Prostate gland (tissue), 2 donors: ENCODE measurements around the gene TMEM9B.

Source experiments
- POLR2AphosphoS5 ChIP-seq: sonication (generic); formaldehyde crosslinking; IDR thresholded peaks from one replicate; pipeline ENCODE4 v1.6.1; 2017; ENCODE audit warnings: antibody characterized with exemption
- TF ChIP-seq, protein P1 (sequence below), 4 experiments: fragments of 200-600 bp in 2 of 4; fragments of 450-650 bp in 2 of 4; sonication (generic) in 2 of 4; IDR thresholded peaks; 1 replicate in 3 of 4; 2 replicates in 1 of 4; pipeline ENCODE4 v1.5.1; 2016 to 2019; ENCODE audit warnings: antibody characterized with exemption in 4 of 4, mild to moderate bottlenecking in 2 of 4, moderate library complexity in 2 of 4

DNA sequence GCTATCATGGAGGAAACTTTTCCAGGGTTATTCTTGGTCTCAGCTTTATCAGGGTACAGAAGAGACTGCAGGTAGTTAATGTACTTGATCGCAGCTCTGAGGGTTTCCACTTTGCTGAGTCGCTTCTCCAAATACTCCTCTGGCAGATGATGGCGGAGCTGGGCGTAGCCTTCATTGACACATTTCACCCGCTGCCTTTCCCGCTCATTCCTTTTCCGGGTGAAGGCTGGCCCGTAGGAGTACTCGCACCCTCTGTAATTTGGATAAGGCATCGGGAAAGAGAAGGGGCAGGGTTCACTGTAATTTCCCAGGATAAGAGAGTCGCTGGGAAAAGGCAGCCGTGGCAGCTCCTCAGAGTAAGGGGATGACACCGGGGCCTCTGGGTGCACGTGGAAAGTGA lies 26.6 kb downstream of the TMEM9B start:
- TF ChIP-seq, protein P1, sequence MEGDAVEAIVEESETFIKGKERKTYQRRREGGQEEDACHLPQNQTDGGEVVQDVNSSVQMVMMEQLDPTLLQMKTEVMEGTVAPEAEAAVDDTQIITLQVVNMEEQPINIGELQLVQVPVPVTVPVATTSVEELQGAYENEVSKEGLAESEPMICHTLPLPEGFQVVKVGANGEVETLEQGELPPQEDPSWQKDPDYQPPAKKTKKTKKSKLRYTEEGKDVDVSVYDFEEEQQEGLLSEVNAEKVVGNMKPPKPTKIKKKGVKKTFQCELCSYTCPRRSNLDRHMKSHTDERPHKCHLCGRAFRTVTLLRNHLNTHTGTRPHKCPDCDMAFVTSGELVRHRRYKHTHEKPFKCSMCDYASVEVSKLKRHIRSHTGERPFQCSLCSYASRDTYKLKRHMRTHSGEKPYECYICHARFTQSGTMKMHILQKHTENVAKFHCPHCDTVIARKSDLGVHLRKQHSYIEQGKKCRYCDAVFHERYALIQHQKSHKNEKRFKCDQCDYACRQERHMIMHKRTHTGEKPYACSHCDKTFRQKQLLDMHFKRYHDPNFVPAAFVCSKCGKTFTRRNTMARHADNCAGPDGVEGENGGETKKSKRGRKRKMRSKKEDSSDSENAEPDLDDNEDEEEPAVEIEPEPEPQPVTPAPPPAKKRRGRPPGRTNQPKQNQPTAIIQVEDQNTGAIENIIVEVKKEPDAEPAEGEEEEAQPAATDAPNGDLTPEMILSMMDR (IDR thresholded peaks at IDR 0.05) = no peak
- no peak for TF ChIP-seq POLR2AphosphoS5
